NCI-H2196 treated with DMSO at 0.1 percent for 48 hours (cell line): ENCODE data around the gene TTC8.
"Not testable (repeated sequence)": the region's sequence is repeated elsewhere in the genome, so short reads cannot be mapped to it uniquely, and the experiment has no call there.

Experiments used
- DNase-seq: peaks from one replicate; lab custom pipeline; 2025; ENCODE audit not compliant: unreplicated experiment; lab: John Stamatoyannopoulos, UW

TTC8 gene

DNA sequence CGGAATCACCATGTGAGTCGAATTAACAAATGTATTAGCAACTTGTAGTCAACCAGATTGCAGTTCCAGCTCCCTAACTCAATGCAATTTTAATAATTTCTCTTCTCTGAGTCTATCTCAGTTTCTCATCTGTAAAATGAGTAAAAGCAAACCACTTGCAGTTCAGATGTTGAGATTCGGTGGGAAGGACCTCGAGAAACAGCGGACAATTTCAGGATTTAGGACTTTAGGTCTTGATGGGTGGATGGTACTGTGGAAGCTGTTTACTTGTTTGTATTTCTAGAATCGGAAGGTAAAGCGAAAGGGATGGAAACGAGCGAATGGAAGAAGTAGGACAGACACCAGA, 510 bp upstream of the TTC8 start:
- no peak for DNase-seq

DNA sequence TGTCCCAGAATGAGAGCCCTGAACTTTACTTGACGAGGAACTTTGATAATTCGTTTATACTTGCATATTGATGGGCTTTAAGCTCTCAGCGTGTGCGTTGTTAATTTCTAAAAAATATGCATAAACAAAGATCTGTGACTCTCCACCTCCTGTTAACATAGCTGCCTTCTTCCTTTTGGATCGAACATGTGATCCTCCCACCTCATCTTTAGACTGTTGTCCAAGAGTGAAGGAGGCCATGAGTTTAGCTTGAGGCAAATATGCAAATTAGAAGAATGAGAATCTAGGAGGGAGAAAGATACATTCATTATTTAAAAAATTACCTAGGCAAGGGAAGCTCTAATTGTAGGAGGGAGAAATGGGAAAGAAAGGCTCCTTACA, 617 bp downstream of the TTC8 start:
- no peak for DNase-seq

DNA sequence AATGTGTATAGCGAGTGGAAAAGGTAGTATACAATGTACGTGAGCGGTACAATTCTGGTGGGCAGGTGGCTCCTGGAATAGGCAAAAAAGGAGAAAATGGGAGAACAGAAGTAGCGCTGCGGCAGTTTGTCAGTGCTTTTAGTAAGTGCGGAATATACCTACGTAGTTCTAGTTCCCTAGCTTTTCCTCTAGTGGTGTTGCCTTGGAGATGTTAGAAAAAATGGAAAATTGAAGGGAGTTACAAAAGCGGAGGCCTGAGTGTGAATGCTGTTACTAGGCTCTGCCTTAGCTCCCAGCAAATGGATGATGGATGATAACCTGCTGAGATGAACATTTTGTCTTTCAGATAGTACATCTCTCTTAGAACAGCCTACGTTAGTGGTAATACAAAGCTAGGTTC, 1.1 kb downstream of the TTC8 start:
- no peak for DNase-seq

DNA sequence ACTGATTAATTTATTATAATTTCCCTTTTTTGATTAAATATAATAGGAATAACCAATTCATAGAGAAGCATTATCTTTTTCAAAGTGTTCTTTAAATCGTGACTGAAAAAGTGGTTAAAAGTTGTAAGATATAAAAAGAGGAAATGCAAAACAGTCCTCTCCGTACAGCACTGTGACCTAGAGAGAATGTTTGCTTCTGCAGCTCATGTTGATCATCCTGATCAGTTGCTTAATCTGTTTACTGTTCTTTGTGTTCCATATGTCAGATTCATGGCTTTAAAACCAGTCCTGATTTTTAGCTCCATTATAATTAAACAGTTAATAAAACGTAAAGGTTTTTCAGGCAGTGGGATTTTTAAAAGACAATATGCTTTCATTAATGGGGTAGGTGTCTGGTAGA, 4.7 kb downstream of the TTC8 start:
- no peak for DNase-seq

DNA sequence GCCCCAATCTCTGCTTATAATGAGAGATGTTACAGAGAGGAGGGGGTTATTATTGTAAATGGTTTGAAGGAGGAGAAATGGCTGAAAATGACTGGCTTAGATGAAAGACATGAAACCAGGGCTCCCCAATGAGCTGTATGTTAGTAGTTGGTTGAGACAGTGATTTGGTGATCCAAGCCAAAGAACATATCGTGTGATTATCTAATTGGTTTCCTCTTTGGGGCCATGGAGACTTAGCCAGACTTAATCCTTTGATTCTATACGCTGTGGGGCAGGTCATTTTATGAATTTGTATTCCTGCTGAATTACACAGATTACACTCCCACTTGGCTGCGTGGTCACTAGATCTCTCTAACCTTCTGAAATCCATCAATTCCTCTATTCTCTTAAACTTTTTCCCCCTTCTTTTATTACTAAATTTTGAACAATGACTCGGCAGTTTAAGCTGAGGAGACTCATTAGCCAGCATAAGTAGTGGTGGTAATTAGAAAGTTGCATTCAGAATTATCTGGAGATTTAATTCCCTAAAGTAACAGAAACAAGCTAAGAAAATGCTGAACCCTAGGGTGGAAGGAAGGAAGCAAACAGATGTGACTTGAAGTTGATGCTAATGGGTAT, 5.3 kb downstream of the TTC8 start:
- no peak for DNase-seq

DNA sequence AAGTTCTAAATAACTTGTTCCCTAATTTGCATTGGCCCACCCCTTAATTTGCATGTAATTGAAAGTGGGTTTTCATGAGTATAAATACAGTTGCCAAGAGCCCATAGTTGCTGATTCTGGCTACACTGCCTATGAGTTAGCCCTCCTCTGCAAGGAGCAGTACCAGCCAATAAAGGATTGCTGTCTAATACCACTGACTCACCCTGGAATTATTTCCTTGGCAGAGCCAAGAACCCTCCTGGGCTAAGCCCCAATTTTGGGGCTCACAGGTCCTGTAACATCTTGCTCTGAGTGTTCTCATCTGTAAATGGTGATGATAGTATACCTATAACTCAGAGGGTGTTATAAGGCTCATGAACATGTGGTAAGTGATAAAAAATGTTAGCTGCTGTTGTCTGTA, 6.8 kb downstream of the TTC8 start:
- no peak for DNase-seq

DNA sequence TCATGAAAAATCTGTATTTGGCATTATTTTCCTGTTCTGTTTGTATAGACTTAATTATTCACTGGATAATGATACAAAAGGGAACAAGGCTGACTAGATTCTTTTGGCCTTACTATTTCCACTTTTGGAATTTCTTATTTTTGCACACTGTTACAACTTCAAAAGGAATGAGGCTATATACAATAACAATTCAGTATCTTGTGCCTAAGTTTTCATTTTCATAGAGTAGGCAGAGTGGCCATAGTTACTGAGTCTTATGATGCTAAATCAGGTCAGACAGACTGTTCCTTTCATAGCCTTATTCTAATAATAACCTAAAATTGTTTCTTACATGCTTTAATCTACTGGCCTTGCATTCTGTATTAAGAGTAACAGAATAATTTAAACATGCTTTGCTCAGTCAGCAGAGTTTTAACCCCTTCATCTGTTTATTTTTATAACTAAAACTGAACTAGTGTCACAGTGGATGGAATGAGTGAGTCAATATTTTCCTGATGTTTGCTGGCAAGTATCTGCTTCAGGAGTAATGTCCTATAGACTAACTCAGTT, 10.5 kb downstream of the TTC8 start:
- no peak for DNase-seq

DNA sequence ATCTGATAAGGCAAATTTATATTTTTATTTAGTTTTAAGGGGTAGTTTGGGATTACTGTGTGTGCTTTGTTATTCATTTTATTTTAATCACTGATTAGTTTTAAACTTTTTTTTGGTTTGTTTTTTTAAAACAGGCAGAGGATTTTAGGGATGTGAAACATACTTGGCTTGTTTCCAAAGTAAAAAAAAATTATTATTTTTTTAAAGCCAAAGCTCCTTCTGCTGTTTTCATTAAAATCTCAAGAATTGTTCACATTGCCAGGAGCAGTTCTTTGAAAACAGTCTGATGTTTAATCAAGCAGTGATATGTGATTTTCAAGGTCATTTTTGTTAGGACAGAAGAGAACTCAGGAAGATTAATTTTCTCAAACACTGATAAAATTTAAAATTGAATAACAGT, 11.2 kb downstream of the TTC8 start:
- no peak for DNase-seq

DNA sequence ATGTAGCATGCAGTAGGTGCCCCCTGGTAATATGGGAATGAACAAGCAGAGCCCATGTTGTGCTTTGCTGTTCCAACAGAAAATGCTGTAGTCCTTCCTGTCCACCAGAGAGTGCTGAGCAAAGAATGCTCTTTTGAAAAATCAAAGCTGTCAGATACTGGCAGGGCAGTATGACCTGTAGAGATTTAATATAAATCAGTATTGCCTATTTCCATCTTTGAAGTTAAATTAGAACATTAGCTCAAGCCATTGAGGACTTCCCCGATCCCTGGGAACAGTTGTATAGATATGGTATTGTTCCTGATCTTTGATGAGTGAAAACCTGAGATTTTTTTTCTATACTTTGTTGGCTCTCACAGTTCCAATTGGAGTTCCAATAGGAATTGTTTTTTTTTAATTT, 13.0 kb downstream of the TTC8 start:
- DNase-seq: no peak

DNA sequence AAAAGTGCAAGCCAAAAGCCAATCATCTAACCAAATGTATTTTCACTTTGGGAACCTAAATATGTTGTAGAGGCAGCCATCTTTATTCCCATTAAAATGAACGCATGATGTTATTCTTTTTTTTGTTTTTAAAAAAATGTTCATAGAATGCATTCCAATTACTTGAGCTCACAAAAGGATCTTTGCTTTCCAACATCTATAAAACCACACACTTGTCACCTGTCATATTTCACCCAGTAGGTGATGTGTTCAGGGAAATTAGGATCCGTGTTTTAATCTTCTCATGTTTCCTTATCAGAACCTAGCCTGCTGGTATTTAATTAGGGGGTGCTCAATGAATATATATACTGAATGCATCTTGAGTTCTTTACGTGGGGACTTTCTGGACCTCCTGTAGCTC, 13.6 kb downstream of the TTC8 start:
- no peak for DNase-seq

DNA sequence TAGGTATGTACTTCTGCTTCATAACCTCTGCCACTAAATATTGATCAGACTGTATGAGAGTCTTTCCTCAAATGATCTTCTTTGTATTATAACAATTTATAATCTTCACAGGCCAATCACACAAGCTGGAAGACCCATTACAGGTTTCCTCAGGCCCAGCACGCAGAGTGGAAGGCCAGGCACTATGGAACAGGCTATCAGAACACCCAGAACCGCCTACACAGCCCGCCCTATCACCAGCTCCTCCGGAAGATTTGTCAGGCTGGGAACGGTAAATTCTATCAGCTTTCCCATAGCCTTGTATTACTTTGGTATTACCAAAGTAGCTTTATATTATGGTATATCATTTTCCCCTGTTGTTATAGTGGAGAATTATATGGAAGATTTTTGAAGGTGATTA, 16.5 kb downstream of the TTC8 start:
- DNase-seq: no peak

DNA sequence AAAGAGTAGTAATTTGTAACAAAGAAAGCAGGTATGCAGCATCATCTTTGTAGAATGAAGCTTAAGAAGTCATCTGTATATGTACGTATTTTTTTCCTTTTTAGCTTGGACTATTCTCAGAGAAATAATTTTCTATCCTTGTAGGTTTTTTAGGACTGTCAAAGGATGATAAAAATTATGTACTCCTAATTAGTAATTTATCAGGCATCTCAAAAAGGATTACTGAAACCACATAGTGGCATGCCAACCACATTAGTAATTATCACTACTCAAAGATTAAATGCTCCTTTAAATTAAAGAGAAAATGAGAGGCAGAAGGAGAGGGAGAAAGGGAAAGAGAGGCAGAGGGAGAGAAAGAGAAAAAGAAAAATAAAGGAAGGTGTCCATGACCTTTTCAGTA, 17.3 kb downstream of the TTC8 start:
- DNase-seq: no peak

DNA sequence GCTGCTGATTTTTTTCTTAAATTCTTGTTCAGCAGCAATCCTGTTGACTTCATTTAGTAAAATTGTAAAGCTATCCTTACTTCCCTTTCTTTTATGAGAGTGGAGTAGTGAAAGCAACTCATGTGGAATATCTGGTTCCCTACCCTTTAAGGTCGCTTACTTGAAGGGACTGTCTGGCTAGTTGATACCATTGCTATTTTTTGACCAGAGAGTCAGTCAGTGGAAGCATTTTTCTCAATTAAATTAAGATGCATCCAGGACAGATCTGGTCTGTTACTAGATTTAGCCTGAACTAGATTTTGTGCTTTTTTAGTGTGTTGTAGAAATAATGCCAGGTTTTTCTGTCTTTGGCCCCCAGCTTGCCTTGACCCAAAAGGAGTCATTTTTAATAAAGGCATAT, 18.0 kb downstream of the TTC8 start:
- no peak for DNase-seq

DNA sequence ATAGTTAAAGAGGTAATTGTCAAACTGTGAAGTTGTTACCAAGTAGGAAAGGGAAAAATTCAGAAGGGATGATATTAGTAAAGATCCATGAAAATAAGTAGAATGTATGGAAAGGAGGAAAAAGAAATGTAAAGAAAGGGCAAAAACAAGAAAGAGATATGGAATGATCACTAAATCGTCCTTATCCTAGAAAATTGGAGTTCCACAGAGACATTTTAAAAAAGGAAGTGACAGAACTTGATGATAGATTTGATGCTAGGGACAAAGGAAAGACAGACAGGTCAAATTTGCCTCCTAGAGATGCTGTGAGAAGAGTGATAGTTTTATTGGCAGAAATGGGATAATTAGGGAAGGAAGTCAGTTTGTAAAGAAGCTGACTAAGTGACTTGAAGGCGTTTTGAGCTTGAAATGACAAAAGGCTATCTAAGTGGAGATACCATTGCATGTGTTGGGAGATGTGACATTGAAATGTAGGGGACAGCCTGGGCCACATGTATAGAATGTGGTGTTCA, 20.6 kb downstream of the TTC8 start:
- DNase-seq: no peak

DNA sequence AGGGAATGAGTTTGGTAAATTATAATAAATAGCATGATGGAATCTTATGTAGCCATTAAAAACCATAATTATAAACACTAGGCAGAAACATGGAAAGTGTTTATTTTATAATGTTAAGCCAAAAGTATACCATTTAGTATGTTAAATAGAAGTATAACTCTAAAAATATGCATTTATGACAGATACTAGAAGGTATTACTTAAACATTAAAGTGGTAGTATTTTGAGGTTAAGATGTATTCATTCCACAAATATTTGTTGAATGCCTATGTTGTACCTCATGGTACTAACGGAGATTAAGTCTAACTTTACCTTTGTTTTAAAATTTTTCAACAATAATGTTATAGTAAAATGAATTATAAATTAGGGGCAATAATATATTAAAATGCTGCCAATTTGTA, 24.1 kb downstream of the TTC8 start:
- no peak for DNase-seq

DNA sequence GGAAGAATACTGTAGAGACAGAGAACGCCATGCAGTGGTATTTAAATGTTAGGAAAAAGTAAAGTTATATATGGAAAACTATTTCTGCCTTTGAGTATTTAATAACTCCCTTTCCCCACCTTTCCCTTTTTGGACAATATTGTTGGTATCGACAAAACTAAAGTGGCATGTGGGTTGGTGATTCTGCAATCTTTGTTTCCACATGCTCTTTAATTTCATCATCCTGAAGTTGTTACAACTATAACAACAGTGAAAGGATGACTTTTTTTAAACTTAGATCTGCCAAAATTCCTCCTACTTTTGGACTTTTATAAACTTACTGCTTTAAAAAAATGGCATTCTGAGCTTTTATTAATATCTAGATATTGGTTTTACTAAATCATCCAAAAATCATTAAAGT, 25.3 kb downstream of the TTC8 start:
- DNase-seq: no peak

DNA sequence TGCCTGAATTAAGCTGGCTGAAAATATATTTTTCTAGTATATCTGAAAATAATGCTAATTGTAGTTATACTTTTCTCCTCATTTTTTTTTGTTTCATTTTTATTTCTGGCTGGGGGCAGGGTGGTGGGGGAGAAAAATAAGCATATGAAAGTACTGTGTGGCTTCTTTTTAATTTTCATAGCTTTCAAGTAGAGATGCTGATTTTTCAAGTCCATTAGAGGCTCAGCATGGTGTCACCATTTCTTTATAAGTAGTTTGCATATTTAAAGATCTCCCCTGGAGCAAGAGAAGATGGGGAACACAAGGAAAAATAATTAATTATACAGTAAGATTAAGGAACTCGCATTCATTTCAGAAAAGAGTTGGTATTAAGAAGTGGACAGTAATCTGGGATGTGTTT, 27.1 kb downstream of the TTC8 start:
- no peak for DNase-seq

DNA sequence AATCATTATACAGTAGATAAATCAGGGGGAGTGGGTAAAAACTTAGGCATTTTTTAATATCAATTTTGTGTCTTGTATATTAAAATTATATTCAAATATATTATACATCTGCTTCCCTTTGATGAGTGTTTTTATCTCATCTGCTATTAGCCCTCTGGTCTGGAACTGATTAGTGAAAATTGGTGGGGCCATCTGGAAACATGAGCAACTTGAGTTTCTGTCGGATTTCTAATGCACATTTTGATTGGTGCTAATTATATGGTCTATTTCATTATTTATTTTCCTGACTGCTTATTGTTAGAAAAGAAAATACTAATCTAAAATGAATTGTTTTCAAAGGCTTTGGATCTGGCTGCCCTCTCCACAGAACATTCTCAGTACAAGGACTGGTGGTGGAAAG, 28.2 kb downstream of the TTC8 start:
- no peak for DNase-seq

DNA sequence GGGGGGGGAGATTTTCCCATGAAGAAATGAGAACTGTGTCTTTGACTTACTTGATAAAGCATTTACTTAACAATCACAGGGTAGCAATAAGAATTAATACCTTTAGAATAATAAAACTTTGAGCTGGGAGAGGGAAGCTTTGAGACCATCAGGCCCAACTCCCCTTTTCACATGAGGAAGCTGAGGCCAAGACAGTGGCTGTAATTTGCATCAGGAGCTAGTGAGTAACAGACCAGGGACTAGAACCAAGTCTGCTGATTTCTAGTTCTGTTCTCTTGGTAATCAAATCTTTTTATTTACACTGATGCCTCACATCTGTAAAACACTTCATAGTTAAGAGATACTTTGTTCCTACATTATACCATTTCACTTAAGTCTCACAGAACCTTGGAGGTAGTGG, 28.7 kb downstream of the TTC8 start:
- no peak for DNase-seq

DNA sequence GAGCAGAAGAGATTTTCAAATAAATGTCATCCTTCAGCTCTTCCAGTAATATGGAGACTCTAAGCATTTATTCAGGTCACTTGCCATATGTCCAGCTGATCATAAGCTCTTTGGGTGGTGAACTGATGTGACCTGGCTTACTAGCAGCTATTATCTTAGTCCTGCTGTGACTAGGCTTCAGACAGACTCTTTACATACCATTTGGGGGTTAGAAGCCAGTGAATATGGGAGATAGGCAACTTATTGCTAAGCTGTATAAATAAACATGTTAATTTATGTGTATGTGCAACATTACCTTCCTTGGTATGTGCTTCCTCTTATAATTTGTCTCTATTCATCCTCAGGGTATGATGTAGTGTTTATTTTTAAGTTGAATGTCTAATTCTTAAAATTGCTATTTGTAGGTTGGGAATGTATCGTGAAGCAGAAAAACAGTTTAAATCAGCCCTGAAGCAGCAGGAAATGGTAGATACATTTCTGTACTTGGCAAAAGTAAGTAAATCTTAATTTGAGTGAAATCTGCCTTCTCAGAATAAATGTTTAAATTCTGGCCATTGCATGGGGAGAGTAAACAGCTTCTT, 32.4 kb downstream of the TTC8 start:
- DNase-seq: no peak

DNA sequence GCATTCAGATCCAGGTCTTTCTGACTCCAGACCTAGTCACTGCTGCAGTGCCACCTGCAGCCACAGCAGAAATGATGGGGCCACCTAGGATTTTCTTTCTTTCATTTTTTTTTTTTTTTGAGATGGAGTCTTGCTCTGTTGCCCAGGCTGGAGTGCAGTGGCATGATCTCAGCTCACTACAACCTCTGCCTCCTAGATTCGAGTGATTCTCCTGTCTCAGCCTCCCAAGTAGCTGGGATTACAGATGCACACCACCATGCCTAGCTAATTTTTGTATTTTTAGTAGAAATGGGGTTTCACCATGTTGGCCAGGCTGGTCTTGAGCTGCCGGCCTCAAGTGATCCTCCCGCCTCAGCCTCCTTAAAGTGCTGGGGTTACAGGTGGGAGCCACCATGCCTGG, 33.4 kb downstream of the TTC8 start:
- DNase-seq: not testable (repeated sequence)

DNA sequence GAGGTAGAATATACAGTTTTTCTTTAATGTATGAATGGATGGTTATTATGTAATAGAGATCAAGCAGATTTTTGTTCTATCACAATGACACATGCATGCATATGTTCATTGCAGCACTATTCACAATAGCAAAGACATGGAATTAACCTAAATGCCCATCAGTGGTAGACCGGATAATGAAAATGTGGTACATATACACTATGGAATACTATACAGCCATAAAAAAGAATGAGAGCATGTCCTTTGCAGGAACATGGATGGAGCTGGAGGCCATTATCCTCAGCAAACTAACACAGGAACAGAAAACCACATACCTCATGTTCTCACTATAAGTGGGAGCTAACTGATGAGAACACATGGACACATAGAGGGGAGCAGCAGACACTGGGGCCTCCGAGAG, 34.7 kb downstream of the TTC8 start:
- DNase-seq: not testable (repeated sequence)

DNA sequence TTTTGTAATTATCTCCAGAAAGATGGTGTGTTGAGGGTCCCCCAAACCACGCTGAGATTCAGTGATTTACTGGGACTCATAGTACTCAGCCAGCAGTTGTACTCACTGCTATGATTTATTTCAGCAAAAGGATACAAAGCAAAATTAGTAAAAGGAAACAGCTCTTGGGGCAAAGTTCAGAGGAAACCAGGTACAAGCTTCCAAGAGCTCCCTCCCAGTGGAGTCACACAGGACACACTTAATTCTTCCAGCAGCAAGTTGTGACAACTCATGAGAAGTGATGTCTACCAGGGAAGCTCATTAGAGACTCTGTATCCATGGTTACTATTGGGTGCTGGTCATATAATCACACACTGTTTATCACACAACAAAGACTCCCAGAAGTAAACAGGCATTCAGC, 38.7 kb downstream of the TTC8 start:
- DNase-seq: no peak
